UCSD-AML1 (cell line): ENCODE measurements around the gene IQGAP3.
"Not testable (repeated sequence)": the region's sequence is repeated elsewhere in the genome, so short reads cannot be mapped to it uniquely, and the experiment has no call there.

Experiments
- DNase-seq: peaks from one replicate; lab custom pipeline; 2025; ENCODE audit not compliant: unreplicated experiment; lab: John Stamatoyannopoulos, UW

The IQGAP3 gene, protein sequence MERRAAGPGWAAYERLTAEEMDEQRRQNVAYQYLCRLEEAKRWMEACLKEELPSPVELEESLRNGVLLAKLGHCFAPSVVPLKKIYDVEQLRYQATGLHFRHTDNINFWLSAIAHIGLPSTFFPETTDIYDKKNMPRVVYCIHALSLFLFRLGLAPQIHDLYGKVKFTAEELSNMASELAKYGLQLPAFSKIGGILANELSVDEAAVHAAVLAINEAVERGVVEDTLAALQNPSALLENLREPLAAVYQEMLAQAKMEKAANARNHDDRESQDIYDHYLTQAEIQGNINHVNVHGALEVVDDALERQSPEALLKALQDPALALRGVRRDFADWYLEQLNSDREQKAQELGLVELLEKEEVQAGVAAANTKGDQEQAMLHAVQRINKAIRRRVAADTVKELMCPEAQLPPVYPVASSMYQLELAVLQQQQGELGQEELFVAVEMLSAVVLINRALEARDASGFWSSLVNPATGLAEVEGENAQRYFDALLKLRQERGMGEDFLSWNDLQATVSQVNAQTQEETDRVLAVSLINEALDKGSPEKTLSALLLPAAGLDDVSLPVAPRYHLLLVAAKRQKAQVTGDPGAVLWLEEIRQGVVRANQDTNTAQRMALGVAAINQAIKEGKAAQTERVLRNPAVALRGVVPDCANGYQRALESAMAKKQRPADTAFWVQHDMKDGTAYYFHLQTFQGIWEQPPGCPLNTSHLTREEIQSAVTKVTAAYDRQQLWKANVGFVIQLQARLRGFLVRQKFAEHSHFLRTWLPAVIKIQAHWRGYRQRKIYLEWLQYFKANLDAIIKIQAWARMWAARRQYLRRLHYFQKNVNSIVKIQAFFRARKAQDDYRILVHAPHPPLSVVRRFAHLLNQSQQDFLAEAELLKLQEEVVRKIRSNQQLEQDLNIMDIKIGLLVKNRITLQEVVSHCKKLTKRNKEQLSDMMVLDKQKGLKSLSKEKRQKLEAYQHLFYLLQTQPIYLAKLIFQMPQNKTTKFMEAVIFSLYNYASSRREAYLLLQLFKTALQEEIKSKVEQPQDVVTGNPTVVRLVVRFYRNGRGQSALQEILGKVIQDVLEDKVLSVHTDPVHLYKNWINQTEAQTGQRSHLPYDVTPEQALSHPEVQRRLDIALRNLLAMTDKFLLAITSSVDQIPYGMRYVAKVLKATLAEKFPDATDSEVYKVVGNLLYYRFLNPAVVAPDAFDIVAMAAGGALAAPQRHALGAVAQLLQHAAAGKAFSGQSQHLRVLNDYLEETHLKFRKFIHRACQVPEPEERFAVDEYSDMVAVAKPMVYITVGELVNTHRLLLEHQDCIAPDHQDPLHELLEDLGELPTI (N-terminal part only)

DNA sequence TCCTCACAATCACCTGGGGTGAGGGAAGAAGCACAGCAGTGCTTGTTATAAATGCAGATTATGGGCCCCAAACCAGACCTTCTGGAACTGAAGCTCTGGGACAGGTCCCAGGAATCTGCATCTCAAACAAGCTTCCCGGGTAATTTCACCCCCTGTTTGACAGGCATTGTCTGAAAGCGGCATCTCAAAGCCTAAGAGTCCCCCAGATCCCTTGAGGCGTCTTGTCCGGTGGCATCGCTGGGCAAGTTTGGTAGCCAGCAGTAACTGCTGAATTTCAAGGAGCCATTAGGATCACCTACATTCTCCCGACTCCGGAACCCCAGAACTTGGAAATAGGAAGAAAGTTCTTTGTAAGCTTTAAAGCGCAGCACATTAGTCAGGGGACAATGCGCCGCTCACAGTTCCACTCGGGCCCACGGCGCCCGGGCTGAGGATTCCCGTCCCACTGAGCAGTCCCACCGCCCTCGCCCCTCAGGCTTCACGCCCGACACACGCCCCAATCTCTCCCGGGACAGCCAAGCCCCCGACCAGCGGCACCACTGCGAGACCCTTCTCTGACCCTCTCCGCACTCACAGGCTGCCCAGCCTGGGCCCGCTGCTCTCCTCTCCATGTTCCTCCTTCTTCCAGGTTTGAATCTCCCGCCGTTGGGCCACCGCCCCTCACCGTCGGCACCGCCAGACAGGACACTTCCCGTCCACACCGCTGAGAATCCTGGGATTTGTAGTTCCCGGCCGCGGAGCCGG is at the start of gene IQGAP3:
Gene IQGAP3 (minus strand): TSS at position 647 of the 744 bp plus-strand sequence. CDS start 36 bp downstream, at position 611.
- DNase-seq, result peak; percentile 77

DNA sequence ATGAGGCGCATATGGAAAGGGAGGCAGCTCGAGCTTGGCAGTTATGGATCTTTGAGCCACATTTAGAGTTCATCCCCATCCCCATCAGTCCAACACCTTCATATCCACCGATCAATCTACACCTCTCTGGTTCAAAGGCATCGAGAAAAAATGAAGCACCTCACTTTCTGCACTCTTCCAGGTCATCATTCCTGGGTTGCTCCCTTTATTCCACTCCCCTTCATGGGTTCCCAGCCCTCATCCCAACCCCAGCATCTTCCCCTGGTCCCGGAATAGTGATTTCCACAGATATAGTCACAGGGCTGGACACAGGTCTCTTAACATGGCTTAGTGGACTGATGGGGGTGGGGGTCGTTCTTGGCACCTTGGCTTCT is 47.2 kb upstream of the IQGAP3 start:
- DNase-seq, result no peak

- DNase-seq, result peak; percentile 30
These were observed 46.7 kb upstream of the IQGAP3 start, which contains the start of gene HAPLN2 for GRCh38 chr1:156618853-156619581. Gene HAPLN2 (plus strand): TSS chr1:156619415. CDS start chr1:156623491, 4,076 bp downstream.

DNA sequence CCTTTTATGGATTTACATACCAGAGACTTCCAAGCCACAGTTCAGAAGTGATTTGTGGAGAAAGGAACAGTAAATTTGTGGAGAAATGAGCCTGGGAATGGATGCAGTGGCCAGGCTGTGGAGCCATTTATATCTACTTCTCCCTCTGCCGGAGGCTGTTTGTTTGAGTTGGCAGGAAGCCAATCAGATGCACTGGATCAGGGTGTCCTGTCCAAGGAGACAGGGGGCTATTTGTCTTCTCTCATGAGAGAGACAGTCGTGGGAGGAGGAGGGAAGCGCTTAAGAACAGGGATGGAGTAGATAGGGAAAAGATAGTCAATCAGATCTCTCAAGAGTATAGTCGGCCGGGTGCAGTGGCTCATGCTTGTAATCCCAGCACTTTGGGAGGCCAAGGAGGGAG is 44.1 kb upstream of the IQGAP3 start:
- DNase-seq, result peak; percentile 41

DNA sequence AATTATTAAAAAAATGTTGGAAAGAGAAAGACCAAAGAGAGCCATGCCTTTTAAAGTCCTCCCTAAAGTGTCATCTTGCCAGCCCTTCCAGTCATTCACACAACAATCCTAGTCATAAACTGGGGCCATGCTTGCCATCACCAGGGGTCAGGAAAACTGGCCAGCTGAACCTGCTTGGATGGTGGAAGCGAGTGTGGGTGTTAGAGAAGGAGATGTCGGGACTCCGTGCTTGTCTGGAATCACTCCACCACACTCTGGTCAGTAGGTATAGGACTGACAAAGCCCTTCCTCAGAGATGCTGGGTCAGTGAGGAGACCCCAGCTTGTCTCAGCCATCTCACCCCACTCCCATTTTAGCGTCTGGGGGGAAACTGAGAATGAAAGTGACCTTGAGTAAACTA is 43.6 kb upstream of the IQGAP3 start:
- no peak for DNase-seq

DNA sequence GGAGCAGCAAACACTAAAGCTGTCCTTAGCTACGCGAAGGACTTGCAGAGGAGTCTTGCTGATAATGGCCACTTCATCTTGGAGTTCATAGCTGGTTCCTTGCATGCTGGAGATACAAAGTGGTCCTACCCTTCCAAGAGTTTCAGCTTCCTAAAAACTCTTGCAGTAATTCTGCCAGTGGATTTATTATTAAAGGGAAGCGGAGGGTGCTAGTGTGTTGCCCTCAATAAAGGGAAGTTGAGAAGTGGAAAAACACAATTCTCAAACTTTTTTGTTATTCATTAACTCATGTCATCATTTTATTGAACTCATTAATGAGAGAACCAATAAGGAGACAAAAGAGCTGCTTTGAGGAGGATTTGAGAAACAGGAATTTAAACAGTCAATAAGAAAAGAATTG is 40.3 kb upstream of the IQGAP3 start:
- DNase-seq, result no peak

DNA sequence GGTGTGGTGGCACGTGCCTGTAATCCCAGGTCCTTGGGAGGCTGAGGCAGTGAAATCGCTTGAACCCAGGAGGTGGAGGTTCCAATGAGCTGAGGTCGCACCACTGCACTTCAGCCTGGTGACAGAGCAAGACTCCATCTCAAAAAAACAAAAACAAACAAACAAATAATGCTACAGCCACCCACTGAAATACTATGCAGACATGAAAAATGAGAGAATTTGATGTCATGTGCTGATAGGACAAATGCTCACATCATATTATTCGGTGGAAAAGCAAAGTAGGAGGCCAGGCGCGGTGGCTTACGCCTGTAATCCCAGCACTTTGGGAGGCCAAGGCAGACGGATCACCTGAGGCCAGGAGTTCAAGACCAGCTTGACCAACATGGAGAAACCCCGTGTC is 37.7 kb upstream of the IQGAP3 start:
- DNase-seq, result not testable (repeated sequence)

DNA sequence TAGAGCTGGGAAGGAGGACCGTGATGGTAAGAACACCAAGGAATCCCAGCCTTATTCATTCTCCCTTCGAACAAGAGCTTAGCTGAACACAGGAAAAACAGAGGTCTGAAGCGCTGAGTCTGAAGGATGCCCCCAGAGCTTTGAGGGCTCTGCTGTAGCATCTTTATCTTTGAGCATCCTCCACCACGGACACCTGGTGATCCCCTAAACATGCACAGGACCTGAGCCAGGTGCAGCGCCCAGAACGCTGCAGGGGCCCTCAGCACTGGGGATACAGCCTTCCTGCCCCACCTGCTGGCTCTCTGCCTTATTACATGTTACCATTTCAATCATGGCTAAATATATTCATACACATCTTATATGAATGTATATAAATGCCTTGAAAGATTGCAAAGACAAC is 36.6 kb upstream of the IQGAP3 start:
- peak; percentile 40 for DNase-seq

DNA sequence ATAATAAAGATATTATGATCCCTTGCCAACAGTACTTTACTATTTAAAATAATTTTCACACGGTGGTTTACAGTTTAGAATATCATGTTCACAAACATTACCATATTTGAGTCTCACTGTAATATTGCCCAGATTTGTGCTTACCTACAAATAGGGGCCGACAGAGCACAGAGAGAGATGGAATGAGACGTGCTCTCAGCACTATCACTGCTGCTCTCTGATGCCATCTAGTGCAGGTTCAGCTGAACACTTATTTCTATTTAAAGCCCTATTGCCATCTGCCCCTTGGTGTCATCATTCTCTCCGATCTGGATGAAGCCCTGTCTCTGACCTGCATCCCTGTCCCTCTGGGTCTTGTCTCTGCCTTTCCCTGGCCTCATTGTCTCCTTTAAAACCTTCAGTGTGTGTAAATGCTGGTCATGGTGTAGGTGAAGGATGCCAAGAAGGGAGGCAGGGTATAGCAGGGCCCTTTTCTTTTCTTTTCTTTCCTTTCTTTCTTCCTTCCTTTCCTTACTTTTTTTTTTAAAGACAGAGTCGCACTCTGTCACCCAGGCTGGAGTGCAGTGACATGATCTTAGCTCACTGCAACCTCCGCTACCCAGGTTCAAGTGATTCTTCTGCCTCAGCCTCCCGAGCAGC is 35.8 kb upstream of the IQGAP3 start:
- peak; percentile 27 for DNase-seq

- DNase-seq, result not testable (repeated sequence)
These were observed 35.0 kb upstream of the IQGAP3 start for GRCh38 chr1:156607344-156607743.

DNA sequence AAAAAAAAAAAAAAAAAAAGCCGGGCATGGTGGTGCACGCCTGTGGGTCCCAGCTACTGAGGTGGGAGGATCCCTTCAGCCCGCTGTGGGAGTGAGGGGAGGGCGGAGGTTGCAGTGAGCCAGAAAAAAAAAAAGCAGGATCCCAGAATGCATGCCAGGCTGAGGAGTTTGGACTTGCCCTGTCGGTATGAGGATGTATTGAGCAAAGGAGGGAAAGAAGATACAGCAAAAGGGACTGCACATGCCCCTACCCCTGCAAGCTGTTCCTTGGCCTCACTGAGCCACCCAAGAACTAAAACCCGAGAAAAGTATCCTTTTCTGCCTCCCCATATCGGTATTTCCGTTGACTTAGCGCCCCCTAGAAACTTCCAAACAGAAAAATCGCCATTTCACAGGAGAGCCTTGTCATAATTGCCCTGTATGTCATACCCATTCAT is 30.2 kb upstream of the IQGAP3 start:
- no peak for DNase-seq

- DNase-seq, result no peak
These were observed 29.5 kb upstream of the IQGAP3 start for GRCh38 chr1:156601892-156602291.

GRCh38 chr1:156601122-156601830 is 28.9 kb upstream of the IQGAP3 start, which contains the start of gene GPATCH4:
Gene GPATCH4 (minus strand): TSS chr1:156601479.
- DNase-seq, result peak; percentile 77

- no peak for DNase-seq
These were observed 28.4 kb upstream of the IQGAP3 start for GRCh38 chr1:156600733-156601121.

GRCh38 chr1:156599811-156600210 is 27.4 kb upstream of the IQGAP3 start:
- DNase-seq, result no peak

- DNase-seq, result no peak
These were observed 26.5 kb upstream of the IQGAP3 start for GRCh38 chr1:156598731-156599432.

DNA sequence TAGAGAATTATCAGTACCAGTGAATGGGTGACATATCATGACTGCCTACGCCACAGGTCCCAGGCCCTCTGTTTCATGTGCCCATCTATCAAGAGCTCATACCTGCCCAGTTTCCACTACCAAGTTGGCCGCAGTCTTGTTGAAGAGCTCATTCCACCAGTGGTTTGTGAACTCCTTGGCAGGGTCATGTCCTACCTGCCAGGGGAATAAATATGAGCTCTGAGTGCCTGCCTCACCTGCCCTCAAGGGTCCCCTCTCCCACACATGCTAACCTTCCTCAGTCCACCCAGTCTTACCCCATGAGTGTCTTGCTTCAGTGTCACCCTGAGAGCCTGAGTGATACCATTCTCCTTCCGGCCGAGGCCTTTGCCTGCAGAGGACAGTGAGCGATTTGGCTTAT is 25.8 kb upstream of the IQGAP3 start:
- no peak for DNase-seq

DNA sequence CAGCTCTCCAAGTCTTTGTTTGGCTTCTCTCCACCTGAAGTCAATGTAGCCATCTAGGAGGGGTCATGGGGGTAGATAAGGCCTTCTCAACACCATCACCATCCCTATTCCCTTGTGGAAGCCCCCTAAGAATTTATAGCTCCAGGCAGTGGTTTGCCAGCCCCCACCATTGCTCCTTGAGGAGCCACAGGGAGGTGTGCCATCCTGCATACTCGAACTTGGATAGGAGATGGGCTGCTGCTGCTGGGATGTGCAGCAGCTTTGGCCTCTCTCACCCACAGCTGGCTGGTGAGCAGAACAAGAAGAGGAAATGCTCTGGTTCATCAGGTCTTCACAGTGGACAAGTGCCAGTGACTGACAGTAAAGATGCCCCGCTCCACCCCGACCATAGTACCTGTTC is 24.1 kb upstream of the IQGAP3 start:
- no peak for DNase-seq
